Peyer's patch (tissue), 4 donors: ENCODE data around the gene FXYD7.

ENCODE experiments used
- POLR2A ChIP-seq, 2 donors: fragments of 450-650 bp; IDR thresholded peaks; one replicate each; pipeline ENCODE4 v1.5.1; 2017; ENCODE audit warnings: antibody characterized with exemption in 2 of 2, mild to moderate bottlenecking in 2 of 2, moderate library complexity in 2 of 2
- TF ChIP-seq, protein P1 (sequence below), 6 experiments: fragments of 450-650 bp in 4 of 6; fragments of 200-600 bp in 2 of 6; sonication (generic) in 1 of 6; IDR thresholded peaks; one replicate each; pipeline ENCODE4 v1.5.1; 2017 to 2019; ENCODE audit warnings: antibody characterized with exemption in 6 of 6, mild to moderate bottlenecking in 3 of 6, moderate library complexity in 1 of 6

DNA sequence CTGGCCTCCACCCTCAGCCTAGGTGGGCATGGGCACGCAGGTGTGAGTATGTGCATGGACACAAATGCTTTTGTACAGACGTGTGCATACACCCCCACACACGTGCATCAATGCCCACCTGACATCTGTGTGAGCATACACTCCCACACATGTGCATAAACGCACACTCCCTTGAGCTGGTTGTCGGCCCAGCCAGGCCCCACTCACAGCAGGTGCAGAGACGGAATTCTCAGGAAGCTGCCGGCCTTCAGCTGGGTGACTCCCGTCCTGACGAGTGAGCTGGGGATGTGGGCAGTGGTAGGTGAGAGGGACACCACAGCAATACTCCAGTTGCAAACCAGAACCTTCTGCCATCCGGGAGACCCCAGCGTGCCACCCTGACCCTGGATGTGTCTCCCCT, 9.2 kb upstream of the FXYD7 start:
- TF ChIP-seq, protein P1, sequence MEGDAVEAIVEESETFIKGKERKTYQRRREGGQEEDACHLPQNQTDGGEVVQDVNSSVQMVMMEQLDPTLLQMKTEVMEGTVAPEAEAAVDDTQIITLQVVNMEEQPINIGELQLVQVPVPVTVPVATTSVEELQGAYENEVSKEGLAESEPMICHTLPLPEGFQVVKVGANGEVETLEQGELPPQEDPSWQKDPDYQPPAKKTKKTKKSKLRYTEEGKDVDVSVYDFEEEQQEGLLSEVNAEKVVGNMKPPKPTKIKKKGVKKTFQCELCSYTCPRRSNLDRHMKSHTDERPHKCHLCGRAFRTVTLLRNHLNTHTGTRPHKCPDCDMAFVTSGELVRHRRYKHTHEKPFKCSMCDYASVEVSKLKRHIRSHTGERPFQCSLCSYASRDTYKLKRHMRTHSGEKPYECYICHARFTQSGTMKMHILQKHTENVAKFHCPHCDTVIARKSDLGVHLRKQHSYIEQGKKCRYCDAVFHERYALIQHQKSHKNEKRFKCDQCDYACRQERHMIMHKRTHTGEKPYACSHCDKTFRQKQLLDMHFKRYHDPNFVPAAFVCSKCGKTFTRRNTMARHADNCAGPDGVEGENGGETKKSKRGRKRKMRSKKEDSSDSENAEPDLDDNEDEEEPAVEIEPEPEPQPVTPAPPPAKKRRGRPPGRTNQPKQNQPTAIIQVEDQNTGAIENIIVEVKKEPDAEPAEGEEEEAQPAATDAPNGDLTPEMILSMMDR (IDR thresholded peaks at IDR 0.05): no peak
- TF ChIP-seq POLR2A (IDR thresholded peaks at IDR 0.05): no peak
